Measurements from ENCODE around the gene BACH2.

GRCh38 chr6:90111387-90111786 lies 185.3 kb downstream of the BACH2 start:
- TF ChIP-seq EZH2 (IDR thresholded peaks at IDR 0.05; ENCODE audit: insufficient read depth, poor library complexity, severe bottlenecking) (no peak), EZH2phosphoT487 (IDR thresholded peaks at IDR 0.05; ENCODE audit: insufficient read depth, low read depth) (no peak)

Measured in GM23248 (cell line).